ENCODE measurements around the gene FCRL3.

- TF ChIP-seq SUZ12 (IDR thresholded peaks at IDR 0.05), result no peak
- TF ChIP-seq, protein P1, sequence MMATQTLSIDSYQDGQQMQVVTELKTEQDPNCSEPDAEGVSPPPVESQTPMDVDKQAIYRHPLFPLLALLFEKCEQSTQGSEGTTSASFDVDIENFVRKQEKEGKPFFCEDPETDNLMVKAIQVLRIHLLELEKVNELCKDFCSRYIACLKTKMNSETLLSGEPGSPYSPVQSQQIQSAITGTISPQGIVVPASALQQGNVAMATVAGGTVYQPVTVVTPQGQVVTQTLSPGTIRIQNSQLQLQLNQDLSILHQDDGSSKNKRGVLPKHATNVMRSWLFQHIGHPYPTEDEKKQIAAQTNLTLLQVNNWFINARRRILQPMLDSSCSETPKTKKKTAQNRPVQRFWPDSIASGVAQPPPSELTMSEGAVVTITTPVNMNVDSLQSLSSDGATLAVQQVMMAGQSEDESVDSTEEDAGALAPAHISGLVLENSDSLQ (IDR thresholded peaks at IDR 0.05), result no peak
- no peak for TF ChIP-seq SP1 (IDR thresholded peaks at IDR 0.05)
- TF ChIP-seq ARNT (IDR thresholded peaks at IDR 0.05), result no peak
- no peak for TF ChIP-seq CTBP1 (IDR thresholded peaks at IDR 0.05; ENCODE audit: borderline replicate concordance)
- TF ChIP-seq BHLHE40 (IDR thresholded peaks at IDR 0.05; ENCODE audit: borderline replicate concordance), result no peak
- TF ChIP-seq ZNF384 (IDR thresholded peaks at IDR 0.05), result no peak
- TF ChIP-seq FOXK2 (IDR thresholded peaks at IDR 0.05), result no peak
- TF ChIP-seq L3MBTL2 (conservative IDR thresholded peaks at IDR 0.05), result no peak
- TF ChIP-seq FOXA1 (IDR thresholded peaks at IDR 0.05), result no peak
- TF ChIP-seq HDGF (IDR thresholded peaks at IDR 0.05; ENCODE audit: borderline replicate concordance), result no peak
- no peak for TF ChIP-seq NFRKB (IDR thresholded peaks at IDR 0.05)
Measured at GRCh38 chr1:157711802-157712201, 11.2 kb upstream of the FCRL3 start.
